CD4-positive, alpha-beta T cell treated with Interleukin-4 for 1 hour (primary cell): ENCODE data around the gene CA12.

Experiments
- DNase-seq, 2 donors: peaks; one replicate each; pipeline ENCODE4 v3.0.0-alpha.2; 2020 to 2022

CA12 gene

DNA sequence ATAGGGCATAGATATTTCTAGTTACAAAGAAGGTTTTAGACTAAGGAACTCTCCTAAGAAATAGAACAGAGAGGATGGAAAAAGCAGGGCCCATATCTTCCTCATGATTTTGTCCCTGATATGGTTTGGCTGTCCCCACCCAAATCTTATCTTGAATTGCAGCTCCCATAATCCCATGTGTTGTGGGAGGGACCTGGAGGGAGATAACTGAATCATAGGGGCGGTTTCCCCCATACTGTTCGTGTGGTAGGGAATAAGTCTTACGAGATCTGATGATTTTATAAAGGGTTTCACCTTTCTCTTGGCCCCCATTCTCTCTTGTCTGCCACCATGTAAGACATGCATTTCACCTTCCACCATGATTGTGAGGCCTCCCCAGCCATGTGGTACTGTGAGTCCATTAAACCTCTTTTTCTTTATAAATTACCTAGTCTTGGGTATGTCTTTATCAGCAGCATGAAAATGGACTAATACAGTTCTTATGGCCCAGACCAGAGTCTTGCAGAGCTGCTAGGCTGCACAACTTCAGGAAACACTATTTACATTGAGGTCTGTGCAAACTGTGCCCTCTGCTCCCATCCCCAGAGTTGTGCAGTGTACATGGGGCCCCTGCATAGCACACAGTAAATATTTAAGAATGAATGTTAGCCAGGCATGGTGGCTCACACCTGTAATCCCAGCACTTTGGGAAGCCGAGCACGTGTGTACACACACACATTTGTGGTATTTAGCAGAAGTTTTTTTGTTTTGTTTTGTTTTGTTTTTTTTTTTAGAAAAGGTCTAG is 20.3 kb upstream of the CA12 start:
- DNase-seq: no peak

GRCh38 chr15:63401078-63401477 is 19.4 kb upstream of the CA12 start:
- no peak for DNase-seq

DNA sequence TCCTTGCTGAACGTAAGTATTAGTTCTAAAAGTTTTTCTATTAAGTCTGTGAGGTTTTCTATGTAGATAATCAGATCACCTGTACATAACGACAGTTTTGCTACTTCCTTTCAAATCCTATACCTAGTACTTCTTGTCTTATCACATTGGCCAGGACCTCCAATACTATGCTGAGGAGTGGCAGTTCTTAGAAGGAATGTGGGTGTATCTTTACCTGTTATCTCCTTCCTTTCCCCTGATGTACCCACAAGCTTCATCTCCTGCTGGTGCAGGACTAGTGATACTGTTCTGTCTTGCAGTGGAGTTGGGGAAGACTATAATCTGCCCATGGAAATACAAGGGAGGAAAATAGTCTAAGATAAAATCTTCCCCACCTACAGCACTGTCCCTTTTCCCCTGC is 16.8 kb upstream of the CA12 start:
- DNase-seq: no peak

GRCh38 chr15:63396152-63396928 is 14.7 kb upstream of the CA12 start:
- DNase-seq: no peak

- no peak for DNase-seq
These were observed 14.1 kb upstream of the CA12 start for GRCh38 chr15:63395730-63396151.

DNA sequence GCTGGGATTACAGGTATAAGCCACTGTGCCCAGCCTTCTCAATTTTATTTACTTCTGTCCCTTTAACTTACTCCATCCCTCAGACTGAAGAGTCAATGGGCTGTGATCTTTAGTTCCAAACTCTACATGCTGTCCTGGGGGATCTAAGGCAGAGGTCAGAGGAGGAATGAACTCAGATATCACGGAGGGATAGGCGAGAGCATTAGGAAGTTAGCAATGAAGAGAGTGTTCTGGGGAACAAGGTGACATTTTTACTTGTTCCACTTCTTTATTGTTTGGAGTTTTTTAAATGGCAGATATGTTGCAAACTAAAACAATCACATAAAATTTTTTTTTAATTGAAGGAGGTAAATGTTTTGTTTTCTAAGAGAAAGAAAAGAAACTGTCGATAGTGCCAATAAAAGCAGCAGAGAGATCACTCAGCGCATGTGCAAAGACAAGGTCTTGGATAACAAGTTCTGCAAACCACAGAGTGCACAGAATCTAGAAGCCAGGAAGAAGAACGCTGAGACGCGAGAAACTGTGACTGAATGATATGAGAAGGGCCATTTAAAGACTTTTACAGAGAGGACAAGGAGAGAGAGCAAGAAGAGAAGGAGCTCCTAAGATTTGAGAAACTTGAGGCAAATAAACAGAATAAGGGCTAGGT is 10.8 kb upstream of the CA12 start:
- no peak for DNase-seq

- DNase-seq: no peak
These were observed 10.2 kb upstream of the CA12 start for GRCh38 chr15:63391669-63392360.

DNA sequence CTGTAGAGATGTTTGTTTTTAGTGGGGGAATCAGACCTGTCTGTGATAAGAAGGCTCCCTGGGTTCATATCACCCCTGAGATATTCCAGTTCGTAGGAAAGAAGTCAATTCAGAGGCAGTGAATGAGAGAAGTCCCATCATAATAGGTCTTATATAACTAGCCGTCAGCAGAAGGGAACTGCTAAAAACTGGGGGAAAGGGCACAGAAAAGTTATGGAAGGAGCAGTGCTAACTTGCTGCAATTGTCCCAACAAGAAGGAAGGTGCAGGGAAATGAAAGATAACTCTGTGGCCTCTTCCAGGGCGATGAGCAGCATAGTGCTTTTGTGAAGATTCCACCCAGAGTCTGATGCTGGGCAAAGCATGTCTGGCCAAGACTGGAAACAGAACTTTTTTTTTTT is 9.0 kb upstream of the CA12 start:
- DNase-seq: no peak

- no peak for DNase-seq
These were observed 8.4 kb upstream of the CA12 start for GRCh38 chr15:63389902-63390670.

- DNase-seq: no peak
These were observed 6.9 kb upstream of the CA12 start for GRCh38 chr15:63388511-63388910.

- no peak for DNase-seq
These were observed 6.3 kb upstream of the CA12 start for GRCh38 chr15:63387748-63388493.

DNA sequence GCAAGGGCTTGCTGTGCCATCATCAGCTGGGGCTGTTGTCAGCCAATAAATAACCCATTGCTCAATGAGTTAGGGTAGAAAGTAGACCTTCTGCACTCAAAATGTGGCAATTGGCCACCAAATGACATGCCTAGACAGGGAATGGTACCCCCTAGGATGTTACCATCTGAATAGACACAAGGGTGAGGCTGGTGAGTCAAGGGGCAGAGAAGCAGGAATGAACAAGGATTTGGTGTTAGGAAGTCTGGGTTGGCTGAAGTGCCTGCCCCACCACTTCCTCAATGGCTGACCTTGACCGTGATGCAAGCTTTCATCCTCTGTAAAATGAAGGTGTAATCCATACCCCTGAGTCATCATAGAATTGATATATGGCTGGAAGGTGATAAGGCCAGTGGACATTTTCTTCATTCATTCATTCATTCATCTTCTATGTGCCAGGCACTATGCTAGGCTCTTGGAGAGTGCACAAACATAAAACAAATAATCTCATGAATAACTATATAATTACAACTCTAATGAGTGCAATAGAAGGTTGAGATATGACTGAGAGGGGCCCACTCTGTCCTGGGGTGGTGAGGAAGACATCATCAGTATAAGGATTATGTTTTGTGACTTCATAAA is 4.4 kb upstream of the CA12 start:
- no peak for DNase-seq

DNA sequence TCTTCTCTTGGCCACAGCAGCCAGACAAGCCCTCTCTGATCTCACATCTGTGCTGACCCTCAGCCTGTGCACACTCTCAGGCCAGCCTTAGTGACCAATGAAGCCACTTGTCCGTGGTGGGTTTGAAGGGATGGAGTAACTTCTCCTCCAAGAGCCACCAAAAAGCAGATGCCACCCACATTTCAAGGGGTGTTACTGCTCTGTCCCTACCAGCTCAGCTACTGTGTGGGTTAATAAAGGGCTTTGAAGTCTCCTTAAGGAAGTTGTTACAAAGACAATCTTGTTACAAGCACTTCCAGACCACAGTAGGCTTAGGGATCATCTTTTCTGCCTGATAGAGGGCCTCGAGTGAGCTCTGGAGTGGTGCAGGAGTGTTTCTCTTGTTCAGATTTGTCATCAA is 3.3 kb upstream of the CA12 start:
- DNase-seq: no peak

GRCh38 chr15:63382966-63383710 is 1.5 kb upstream of the CA12 start:
- no peak for DNase-seq

- DNase-seq: no peak
These were observed 801 bp downstream of the CA12 start for GRCh38 chr15:63380808-63381282.

DNA sequence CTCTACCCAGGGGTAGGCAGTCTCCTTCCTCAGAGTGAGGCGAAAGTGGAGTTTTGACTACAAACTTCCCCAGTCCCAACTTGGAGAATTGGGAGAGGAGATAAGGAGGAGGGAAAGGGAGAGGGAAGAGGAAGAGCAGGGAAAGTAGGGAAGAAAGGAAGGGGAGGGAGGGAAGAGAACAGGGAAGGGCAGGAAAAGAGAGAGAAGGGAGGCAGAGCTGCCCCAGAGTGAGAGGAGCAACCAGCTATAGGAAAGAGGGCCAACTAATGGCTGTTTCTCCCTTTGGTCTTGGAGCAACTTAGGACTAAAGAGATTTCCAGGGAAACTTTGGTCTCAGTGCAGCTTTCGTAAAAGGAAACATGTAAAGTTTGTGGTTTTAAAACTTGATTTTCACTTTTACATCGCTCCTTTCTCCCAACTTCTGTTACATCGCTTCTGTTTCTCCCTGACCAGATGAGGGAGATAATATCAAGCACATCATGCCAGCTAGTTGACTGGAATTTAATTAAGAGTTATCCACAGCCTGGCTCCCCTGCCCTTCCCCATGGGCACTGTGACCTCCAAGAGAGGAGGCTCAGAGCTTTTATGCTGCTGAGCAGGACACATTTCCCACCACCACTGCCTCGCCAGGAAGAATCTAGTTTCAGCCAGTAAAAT is 1.4 kb downstream of the CA12 start:
- DNase-seq: no peak

DNA sequence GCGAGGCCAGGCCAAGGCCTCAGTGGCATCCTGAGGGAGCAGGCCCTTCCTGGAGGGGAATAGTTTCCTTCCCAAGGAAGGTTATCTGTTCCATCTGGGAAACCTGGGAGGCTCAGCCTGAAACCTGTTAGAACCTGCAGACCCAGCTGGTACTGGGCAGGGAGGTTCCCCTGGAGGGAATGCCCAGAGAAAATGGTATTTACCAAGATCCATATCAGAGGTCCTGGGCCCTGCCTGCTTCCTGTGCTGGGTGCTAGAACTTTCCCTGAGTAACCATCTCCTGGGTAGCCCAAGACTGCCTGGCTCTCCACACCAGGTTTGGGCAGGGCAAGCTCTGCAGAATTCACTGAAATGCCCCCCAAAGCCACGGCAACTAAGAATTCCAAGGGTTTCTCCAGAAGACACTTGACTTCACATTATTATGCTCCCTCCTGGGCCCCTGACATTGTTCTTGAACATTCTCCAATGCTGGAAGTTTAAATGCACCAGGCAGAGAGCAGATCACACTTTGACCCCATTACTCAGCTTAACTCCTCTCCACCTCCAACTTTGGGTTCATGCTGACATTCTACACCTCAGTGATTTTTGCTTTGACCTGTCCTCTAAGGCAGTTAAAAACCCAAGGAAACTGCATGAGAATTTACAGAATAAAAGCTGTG is 2.0 kb downstream of the CA12 start:
- no peak for DNase-seq

DNA sequence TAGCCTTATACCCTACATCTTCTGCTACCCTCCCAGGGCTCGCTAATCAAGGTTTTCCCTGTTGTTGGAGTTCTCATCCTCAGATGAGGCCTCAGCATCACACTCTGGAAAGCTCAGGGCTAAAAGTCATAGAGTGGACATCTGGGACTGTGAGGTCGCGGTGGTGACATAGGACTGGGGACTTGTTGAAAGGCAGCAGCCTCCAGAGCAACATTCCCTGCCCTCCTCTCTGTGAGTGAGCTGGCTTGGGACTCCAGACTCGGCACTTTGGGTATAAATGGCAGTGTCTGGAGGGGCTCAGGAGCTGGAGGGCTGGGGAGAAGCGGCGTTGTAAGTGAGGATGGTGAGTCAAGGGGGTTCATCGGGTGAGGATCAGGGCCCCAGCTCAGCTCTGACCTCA is 2.7 kb downstream of the CA12 start:
- DNase-seq: no peak
